GM23248 (cell line): ENCODE results near the gene DDX47.

ENCODE experiments used
- EZH2 ChIP-seq: fragments of 200-600 bp; sonication (generic); IDR thresholded peaks from 2 replicates; pipeline ENCODE4 v1.6.1; 2018; ENCODE audit warnings: antibody characterized with exemption, mild to moderate bottlenecking; ENCODE audit not compliant: insufficient read depth, poor library complexity, severe bottlenecking
- EZH2phosphoT487 ChIP-seq: fragments of 200-600 bp; sonication (generic); IDR thresholded peaks from 2 replicates; pipeline ENCODE4 v1.6.1; 2018; ENCODE audit warnings: antibody characterized with exemption, moderate library complexity, mild to moderate bottlenecking, low read depth; ENCODE audit not compliant: insufficient read depth

GRCh38 chr12:12807970-12808702 is 5.0 kb upstream of the DDX47 start:
- no peak for TF ChIP-seq EZH2
- no peak for TF ChIP-seq EZH2phosphoT487
